HG03139 (cell line): ENCODE data around the gene RS1.

Experiments used
- ATAC-seq: cut with Tn5 transposase; IDR thresholded peaks from one replicate; pipeline ENCODE4 v1.9.1; 2021; ENCODE audit not compliant: unreplicated experiment

RS1 gene

GRCh38 chrX:18672008-18672407 lies at the start of gene RS1:
Gene RS1 (minus strand): TSS chrX:18672108. CDS start chrX:18672068, 40 bp downstream.
- ATAC-seq: no peak

GRCh38 chrX:18719852-18720251 lies 47.9 kb upstream of the RS1 start:
- no peak for ATAC-seq

DNA sequence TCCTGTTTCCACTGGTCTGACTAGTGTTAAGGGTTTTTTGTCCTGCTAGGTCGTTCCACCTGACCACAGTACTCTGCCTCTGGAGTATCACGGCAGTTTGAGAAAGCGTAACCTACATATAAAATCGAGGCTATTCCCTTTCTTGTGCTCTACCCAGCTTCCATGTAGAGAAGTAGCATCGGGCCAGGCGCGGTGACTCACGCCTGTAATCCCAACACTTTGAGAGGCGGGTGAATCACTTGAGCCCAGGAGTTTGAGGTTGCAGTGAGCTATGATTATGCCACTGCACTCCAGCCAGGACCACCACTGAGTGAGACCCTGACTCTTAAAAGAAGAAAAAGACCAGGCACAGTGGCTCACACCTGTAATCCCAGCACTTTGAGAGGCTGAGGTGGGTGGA lies 43.0 kb upstream of the RS1 start:
- ATAC-seq: no peak

GRCh38 chrX:18709833-18710232 lies 37.9 kb upstream of the RS1 start:
- ATAC-seq: no peak

GRCh38 chrX:18707426-18708049 lies 35.6 kb upstream of the RS1 start, which contains the start of gene PPEF1:
Gene PPEF1 (plus strand): TSS chrX:18707645. CDS start chrX:18707781, 136 bp downstream.
- ATAC-seq: no peak

DNA sequence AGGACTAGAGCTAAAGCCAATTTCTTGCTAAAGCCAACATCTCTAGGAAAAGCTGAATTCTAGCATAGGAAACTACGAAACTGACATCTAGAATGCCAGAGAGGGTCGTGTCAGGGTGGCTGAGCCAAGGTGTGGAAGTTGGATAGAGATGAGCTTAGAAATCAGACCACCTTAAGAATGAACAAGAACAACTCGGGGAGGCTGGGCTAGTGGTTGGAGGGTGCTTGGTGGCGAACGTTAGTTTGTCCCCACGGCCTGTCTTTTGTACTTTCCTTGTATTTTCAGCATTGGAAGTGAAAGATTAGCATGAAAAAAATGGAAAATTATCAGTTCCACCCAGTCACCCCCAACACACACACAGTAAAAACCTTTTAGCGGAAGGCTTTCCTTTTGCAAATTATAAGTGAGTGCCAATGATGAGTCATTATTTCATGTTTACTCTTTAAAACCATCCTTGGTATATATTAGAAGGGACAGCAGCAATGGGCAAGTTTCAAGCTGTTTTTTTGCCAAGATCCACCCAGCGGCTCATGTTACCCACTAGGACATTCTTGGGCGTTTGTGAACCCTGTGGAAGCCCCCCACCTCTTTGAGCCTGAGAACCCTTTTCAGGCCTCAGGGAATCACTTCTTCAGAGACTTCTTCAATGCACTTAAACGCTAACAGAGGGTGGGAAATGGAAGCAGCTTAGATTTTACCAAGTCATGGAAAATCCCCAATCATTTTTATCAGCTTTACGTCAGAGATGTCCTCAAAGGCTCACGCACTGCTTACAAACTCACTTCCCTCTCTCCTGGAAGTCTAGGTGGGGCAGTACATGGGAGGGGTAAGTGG lies 30.7 kb upstream of the RS1 start:
- no peak for ATAC-seq

GRCh38 chrX:18701621-18702361 lies 29.9 kb upstream of the RS1 start:
- ATAC-seq: no peak

DNA sequence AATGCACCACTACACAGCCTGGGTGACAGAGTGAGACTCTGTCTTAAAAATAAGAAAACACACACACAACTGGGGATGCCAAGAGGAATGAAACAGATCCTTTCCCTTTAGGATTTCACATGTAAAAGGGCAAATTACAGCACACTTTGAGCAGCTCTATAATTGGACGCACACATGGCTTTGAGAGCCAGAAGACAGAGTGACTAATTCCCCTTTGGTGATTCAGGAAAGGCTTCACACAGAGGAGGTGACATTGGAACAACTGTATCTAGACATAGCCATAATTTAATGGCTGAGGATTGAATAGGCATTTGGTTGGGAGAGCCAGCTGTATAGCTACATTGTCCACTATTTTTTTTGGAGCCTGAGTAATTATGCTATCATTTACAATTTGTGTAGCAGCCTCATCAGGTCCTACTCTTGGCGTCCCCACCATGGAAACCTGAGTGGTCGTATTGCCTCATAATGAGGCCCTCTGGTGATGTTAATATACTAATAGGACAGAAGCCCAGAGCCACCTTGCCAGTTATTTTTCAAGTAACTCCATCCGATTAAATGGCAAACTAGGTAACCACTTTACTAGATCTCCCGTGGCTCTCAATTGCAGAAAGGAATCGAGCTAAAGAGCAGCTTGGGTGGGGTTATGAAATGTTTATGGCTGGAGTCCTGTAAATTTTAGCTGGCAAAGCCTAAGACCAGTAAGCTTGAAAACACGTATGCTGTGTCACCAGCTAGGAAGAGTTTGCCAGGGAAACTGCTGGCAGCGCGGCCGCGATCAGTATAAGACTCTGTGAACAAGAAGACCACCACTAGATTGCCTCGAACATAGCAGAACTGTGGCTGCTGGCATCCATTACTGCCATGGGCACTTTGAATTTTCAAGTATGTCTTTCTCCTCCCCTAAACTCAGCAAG lies 27.1 kb upstream of the RS1 start:
- ATAC-seq: no peak

- no peak for ATAC-seq
These were observed 24.7 kb upstream of the RS1 start for GRCh38 chrX:18696653-18697052.

DNA sequence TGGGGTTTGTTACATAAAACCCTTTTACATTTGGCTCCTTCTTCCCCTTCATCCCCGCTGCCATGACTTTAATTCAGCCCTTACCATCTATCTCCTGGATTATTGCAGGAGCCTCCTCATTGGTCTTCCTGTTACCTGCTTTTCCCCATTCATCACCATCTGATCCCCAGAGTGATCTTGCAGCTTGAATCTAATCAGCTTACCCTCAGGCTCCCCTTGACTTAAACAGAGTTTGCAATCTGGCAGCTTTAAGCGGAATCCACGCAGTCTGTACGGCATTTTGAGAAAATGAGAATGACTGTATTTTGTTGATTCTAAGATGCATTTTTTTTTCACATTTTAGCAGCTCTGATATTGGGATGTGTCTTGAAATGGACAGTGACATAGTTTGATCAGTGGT lies 20.6 kb upstream of the RS1 start:
- ATAC-seq: no peak

- ATAC-seq: no peak
These were observed 19.5 kb upstream of the RS1 start for GRCh38 chrX:18691431-18691830.

DNA sequence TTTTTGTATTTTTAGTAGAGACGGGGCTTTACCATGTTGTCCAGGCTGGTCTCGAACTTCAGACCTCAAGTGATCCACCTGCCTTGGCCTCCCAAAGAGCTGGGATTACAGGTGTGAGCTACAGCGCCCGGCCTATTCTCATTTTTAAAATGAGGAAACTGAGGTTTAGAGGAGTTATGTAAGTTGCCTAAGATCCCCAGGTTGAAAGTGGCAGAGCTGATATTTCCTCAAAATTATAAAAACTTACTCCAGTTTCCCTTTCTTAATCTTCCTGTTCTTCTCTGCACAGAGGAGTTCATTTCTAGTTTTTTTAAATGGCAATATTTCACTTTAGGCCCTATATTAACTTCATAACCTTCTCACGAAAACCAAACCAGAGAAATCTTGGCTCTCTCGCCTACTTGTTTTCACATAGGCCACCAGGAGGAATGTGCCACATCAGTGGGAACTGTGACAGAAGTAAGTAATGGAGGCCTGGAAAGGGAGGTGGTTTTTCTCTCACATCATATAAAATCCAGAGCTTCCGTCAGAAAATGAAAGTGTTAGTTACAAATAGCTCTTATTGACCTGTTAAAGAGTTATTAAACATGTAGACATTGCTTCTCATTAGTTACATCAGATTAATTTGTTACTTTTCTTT lies 16.1 kb upstream of the RS1 start:
- no peak for ATAC-seq

DNA sequence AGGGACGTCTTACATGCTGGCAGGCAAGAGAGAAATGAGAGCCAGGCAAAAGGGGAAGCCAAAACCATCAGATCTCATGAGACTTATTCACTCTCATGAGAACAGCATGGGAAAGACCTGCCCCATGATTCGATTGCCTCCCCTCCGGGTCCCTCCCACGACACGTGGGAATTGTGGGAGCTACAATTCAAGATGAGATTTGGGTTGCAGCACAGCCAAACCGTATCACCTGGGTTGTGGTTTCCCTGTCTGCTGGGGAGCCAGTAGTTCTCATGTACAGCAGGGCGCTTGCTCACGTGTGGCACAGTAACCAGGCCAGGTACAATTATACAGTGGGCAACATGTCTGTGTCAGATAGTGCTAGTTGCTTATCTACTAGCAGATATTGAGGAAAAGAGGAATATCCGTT lies 11.1 kb upstream of the RS1 start:
- ATAC-seq: no peak

DNA sequence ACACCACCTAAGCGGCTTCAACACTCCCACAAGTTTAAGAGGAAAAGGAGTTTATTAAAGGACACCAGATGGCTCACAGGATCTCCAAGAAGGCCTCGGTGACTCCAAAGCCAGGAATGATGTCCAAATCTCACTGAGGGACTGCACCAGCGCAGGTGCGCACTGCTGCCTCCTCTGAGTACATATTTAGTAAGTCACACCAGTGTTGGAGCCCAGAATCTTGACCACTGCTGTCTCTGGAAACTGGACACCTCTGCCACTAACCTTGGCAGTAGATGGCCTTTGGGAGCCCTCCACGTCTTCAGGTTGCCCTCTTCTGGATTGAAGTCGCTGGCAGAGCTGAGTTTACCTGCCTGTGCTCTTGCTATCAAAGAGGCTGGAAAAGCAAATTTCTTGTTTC lies 10.1 kb upstream of the RS1 start:
- no peak for ATAC-seq

DNA sequence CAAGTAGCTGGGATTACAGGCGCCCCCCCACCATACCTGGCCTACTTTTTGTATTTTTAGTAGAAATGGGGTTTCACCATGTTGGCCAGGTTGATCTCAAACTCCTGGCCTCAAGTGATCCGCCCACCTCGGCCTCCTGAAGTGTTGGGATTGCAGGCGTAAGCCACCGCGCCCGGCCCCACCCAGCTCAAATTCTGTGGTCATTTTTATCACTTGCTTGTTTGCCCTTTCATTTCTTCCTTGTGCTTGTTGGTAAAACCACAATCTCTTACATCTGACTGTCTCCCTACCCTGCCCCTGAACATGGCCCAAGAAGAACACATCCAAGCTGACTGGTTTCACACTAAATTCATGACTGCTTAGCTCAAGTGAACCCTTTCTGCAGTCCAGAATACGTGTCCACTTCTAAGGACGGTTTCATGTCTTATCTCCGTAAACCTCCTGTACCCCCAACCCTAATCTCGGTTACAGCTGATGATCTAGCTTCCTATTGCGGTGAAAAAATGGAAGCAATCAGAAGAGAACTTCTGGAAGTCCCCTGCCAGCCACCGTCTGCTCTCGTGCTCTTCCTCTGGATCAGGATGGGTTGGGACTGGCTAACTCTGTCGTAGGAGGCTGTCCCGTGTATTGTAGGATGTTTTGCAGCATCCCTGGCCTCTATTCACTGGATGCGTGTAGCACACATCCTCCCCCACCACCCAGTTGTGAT lies 5.4 kb upstream of the RS1 start:
- ATAC-seq: no peak

GRCh38 chrX:18676470-18676869 lies 4.6 kb upstream of the RS1 start:
- no peak for ATAC-seq

DNA sequence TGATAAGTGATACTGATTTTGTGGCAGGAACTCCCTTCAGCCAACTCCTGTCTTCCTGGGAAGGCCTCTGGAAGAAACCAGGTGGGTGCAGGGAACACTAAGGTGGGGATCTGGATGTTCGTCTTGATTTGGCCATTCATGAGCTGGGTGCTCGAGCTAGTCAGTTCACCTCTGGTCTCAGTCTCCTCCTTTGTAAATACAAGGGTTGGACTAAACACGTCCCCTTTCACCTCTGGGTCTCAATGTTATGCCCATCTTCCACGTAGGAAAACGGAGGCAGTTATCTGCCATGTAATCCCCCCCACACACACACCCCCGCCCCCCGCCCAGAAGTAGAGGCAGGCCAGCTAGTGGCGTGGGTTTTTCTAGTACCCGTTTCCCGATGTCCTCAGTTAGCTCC lies 4.1 kb upstream of the RS1 start:
- ATAC-seq: no peak

DNA sequence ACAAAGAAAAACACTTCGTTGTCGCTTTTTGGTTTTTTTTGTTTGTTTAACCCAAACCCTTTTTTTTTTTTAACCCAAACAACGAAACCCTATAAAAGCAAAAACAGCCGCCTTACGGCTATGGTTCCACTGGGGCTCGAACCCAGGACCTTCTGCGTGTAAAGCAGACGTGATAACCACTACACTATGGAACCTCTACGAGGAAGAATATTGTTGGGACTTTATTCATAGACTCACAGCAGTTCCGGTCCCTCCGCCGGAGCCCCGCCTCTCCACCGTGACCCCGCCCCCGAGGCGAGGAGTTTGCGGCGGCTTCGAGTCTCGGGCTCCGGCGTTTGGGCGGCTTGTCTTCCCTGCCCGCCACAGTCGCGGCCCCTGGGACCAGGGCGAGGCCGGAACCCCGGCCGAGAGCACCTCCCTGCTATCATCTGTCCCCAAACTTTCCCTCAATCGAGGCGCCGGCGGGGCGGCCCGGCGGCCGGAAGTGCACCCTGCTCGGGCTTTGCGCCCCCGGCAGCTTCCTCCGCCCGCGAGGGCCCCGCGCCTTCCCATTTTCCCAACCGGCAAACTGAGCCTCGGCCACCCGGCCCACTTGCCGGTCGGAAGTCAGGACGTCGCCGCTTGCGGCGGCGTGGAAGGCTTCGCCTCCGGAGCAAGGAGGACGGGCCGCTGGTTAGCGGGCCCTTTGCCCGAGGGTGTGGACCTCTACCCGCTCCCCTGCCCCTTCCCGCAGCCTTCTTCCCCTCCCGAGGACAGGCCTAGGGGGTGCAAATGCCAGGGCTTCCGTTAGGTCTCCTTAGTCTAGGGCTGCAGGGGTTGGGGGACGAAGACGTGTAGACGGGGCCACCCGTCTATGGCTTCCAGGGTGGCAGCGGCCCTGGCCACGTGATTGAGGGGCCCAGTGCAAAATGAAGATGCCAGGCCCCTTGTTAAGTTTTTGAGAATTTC lies 3.2 kb upstream of the RS1 start:
- peak; percentile 86 for ATAC-seq

- peak; percentile 30 for ATAC-seq
These were observed 2.5 kb upstream of the RS1 start for GRCh38 chrX:18674417-18674787.
